AG09319 (cell line): ENCODE results near the gene GALNT14.
"Not testable (repeated sequence)": the region's sequence is repeated elsewhere in the genome, so short reads cannot be mapped to it uniquely, and the experiment has no call there.

Source experiments
- DNase-seq: peaks from one replicate; pipeline ENCODE4 v3.0.0-alpha.2; 2010; ENCODE audit warnings: low read depth; ENCODE audit errors: extremely low read depth
- TF ChIP-seq, protein P1 (sequence below): IDR thresholded peaks from 2 replicates; pipeline ENCODE4 v1.5.1; 2011; ENCODE audit warnings: low read depth, mild to moderate bottlenecking, inconsistent platforms, low read length, moderate library complexity

The GALNT14 gene

DNA sequence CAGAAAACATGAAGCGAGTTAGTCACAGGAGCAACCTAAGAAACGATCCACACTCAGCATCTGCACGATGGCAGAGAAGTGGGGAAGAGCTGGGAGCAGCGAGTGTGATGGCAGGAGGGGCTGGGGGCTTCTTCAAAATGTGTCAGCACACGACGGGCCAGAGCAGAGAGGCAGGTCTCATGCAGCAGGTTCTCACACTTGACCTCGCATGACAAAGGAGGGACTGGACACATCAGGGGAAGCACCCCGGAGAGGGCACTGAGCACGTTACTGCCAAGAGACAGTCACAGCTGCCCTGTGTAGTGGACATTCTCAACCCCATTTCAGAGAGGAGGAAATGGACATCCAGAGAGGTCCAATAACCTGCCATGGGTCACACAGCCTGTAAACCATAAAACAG is 226.9 kb downstream of the GALNT14 start:
- no peak for DNase-seq
- TF ChIP-seq, protein P1, sequence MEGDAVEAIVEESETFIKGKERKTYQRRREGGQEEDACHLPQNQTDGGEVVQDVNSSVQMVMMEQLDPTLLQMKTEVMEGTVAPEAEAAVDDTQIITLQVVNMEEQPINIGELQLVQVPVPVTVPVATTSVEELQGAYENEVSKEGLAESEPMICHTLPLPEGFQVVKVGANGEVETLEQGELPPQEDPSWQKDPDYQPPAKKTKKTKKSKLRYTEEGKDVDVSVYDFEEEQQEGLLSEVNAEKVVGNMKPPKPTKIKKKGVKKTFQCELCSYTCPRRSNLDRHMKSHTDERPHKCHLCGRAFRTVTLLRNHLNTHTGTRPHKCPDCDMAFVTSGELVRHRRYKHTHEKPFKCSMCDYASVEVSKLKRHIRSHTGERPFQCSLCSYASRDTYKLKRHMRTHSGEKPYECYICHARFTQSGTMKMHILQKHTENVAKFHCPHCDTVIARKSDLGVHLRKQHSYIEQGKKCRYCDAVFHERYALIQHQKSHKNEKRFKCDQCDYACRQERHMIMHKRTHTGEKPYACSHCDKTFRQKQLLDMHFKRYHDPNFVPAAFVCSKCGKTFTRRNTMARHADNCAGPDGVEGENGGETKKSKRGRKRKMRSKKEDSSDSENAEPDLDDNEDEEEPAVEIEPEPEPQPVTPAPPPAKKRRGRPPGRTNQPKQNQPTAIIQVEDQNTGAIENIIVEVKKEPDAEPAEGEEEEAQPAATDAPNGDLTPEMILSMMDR = no peak

DNA sequence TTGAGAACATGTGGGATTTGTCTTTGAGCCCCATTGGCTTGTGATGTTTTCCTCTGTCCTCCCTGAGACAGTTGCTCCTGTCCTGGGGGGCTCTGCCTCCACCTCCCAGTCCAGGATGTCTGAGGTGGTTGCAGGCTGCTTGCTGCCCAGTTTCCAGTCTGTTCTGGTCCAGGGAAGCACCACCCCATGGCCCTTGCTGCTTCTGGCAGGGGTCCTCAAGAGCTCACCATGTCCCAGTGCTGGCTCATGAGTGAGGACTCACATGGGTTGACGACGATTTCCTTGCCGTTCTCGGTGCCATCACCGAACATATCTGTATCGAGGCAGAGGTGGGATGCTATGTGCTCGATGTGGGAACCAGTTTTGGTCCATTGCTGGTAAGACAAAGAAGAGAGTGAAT is 227.6 kb downstream of the GALNT14 start:
- DNase-seq = no peak
- TF ChIP-seq, protein P1 = no peak

DNA sequence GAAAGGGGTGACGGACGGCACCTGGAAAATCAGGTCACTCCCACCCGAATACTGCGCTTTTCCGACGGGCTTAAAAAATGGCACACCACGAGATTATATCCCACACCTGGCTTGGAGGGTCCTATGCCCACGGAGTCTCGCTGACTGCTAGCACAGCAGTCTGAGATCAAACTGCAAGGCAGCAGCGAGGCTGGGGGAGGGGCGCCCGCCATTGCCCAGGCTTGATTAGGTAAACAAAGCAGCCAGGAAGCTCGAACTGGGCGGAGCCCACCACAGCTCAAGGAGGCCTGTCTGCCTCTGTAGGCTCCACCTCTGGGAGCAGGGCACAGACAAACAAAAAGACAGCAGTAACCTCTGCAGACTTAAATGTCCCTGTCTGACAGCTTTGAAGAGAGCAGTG is 233.8 kb downstream of the GALNT14 start:
- DNase-seq = not testable (repeated sequence)

DNA sequence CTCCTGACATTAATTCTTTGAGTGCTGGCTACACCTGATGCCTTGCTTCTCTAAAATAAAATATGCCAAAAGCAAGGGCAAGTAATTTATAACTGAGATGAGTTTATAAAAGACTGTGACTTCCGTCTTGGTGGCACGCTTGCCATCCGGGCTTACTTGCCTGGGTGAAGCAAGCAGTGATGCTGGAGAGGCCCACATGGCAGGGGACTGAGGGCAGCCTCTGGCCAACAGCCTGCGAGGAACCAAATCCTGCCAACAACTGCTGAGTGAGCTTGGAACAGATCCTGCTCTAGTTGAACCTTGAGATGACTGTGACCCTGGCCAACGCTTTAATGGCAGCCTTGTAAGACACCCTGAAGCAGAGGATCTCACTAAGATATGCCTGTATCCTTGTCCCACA is 234.9 kb downstream of the GALNT14 start:
- DNase-seq = no peak
- TF ChIP-seq, protein P1 = no peak

DNA sequence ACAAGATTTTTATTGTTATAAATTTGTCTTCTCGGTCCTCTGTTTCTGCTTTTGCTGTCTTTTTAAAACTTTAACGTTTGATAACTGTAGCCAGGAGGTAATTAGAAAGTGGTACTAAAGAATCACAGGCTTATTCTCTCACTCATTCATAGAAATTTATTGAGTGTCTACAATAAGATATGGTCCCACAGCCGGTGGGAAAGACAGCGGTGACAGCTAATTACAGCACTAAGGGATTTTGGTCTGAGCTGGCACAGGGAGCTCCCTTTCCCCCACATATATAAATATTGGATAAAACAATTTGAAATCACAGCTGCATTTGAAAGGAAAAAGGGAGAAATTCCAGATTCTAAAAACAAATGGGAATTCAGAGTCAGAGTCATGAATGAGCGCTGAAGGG is 237.9 kb downstream of the GALNT14 start:
- TF ChIP-seq, protein P1 = no peak
- DNase-seq = no peak

DNA sequence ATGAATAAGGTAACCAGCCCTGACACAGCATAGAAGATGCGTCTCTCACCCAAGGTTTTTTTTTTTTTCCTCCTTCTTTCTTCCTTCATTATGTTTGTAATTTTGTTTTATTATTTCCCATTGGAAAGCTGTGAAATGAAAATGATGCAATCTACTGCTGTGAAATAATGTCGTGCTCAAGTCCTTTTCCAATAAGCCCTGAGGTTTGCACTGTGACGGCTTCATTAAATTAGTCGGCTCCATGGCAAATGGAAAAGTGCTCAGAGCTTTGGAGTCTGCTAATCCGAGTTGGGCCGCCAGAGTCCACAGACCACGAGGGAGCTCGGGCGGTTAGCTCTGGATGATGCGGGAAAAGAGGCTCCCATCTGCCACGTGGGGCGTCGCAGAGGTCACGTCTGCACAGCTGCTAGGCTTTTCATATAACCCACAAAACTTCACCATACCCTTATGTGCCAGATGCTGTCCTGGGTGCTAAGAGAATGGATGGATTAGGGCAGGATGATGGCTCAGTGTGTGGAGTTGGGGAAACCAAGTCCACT is 238.7 kb downstream of the GALNT14 start:
- no peak for DNase-seq
- TF ChIP-seq, protein P1 = no peak

DNA sequence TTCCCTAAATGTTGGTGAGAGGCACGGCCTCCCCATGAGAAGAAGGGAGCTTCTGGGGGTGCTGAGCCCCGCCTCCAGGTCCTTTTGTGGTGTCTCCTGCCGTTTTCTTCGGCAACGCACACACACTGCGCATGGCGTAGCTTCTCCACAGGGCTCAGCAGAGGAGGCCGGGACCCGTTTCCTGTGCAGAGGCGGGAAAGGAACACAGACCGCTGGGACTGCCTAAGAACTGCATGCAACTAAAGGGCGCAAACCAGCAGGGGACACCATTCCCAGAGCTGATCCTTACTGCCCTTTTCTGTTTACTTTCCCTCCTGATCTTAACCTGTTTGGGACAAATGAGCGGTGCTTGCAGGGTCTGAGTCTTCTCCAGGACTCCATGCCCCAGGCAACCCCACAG is 240.7 kb downstream of the GALNT14 start:
- DNase-seq = no peak
- TF ChIP-seq, protein P1 = no peak

DNA sequence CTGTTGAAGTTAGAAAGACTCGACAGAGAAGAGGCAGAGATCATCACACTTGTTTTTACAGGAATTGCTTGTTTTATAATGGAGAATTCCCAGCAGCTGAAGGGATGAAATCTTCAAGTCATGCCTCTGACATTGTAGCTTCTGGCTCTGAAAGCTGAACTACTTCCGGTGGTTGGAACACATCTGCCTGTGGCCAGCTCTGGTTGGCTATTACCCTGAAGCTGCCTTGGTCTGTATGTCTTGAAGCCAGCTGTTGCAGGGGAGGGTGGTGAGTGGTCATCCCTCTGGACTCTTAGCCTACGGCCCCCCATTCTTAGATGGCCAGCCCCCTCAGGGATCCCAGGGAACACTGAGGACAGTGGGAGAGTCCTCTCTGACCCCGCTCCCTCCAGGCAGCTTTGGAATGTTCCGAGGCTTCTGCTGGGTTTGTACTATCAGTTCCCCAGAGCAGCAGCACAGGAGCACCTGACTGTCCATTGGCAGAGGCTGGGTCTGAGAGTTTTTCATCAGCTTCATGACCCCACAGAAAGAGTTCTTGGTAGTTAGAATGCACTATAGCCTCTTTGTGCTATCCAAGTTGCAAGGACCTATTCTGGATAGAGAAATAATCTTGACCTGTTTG is 243.6 kb downstream of the GALNT14 start:
- no peak for DNase-seq
- TF ChIP-seq, protein P1 = no peak
